ENCODE measurements around the gene TTC28.

The TTC28 gene

GRCh38 chr22:28097627-28098026 is 582.0 kb downstream of the TTC28 start:
- TF ChIP-seq ZNF221 (tag by site-specific recombination; IDR thresholded peaks at IDR 0.05; ENCODE audit: borderline replicate concordance) (no peak), ZNF19 (tag by site-specific recombination; IDR thresholded peaks at IDR 0.05; ENCODE audit: low read depth) (no peak), ZNF169 (tag by site-specific recombination; IDR thresholded peaks at IDR 0.05) (no peak), ZNF157 (tag by site-specific recombination; IDR thresholded peaks at IDR 0.05) (no peak), ZNF76 (tag by site-specific recombination; IDR thresholded peaks at IDR 0.05; ENCODE audit: borderline replicate concordance, low read depth) (no peak), ZFP37 (tag by site-specific recombination; IDR thresholded peaks at IDR 0.05) (no peak), ZNF792 (tag by site-specific recombination; IDR thresholded peaks at IDR 0.05) (no peak), ZNF514 (tag by site-specific recombination; IDR thresholded peaks at IDR 0.05) (no peak), KLF1 (tag by site-specific recombination; IDR thresholded peaks at IDR 0.05) (no peak), ZNF341 (tag by site-specific recombination; IDR thresholded peaks at IDR 0.05; ENCODE audit: low read depth) (no peak), ZNF140 (tag by site-specific recombination; IDR thresholded peaks at IDR 0.05) (no peak), ZNF10 (tag by site-specific recombination; IDR thresholded peaks at IDR 0.05) (no peak), PBX3 (CRISPR knock-in tag; IDR thresholded peaks at IDR 0.05) (no peak), SCRT2 (tag by site-specific recombination; IDR thresholded peaks at IDR 0.05) (no peak), ZNF585B (tag by site-specific recombination; IDR thresholded peaks at IDR 0.05) (no peak), ZNF174 (tag by site-specific recombination; IDR thresholded peaks at IDR 0.05) (no peak), ZNF266 (tag by site-specific recombination; IDR thresholded peaks at IDR 0.05; ENCODE audit: low read depth) (no peak)
- POLR2A ChIA-PET = interaction anchor here (0.8 kb wide), 1 partner anchor 35 kb away, joined by 3 read pairs; no protein-coding TSS in a partner anchor
- CTCF ChIA-PET = interaction anchor here (0.6 kb wide), 1 partner anchor 16 kb away, joined by 3 read pairs; no protein-coding TSS in a partner anchor
- H3K36me3 ChIP-seq (ENCODE audit: control insufficient read depth in 2 of 2, insufficient read depth in 1 of 2, low read length in 2 of 2) = peaks cover 0 to 28% of the 10 kb centered on the region in 2 experiments; a peak in 1 of 3 replicates
- no peak overlapping the region for H3K4me3 ChIP-seq (ENCODE audit: low read depth, low read length)
- no peak overlapping the region for H3K27ac ChIP-seq (ENCODE audit: extremely low read depth, low read depth, low read length)
- H3K9me3 ChIP-seq (ENCODE audit: control insufficient read depth, insufficient read depth, low read depth, low read length) = no peaks in the 10 kb centered on the region
- H3K4me1 ChIP-seq (ENCODE audit: control insufficient read depth, insufficient read depth, low read length) = no peaks in the 10 kb centered on the region

GRCh38 chr22:28096161-28096560 is 583.5 kb downstream of the TTC28 start:
- ChIA-PET CTCF (no interaction called here), POLR2A (no interaction called here)
- TF ChIP-seq ZNF423 (tag by site-specific recombination; IDR thresholded peaks at IDR 0.05) = no peak
- TF ChIP-seq ZNF785 (tag by site-specific recombination; IDR thresholded peaks at IDR 0.05) = no peak
- TF ChIP-seq MZF1 (tag by site-specific recombination; IDR thresholded peaks at IDR 0.05; ENCODE audit: borderline replicate concordance) = no peak
- no peak for TF ChIP-seq ZNF658 (tag by site-specific recombination; IDR thresholded peaks at IDR 0.05)

GRCh38 chr22:28095316-28096095 is 584.1 kb downstream of the TTC28 start:
- no peak overlapping the region for H3K27ac ChIP-seq (ENCODE audit: extremely low read depth, low read depth, low read length)
- ChIA-PET POLR2A (no interaction called here), CTCF (interaction anchor here (0.6 to 1.7 kb wide), 3 partner anchors 29 to 348 kb away, joined by 3 to 8 read pairs (median 6); no protein-coding TSS in a partner anchor)
- H3K4me3 ChIP-seq (ENCODE audit: low read depth, low read length) = no peak overlapping the region
- H3K4me1 ChIP-seq (ENCODE audit: control insufficient read depth, insufficient read depth, low read length) = no peaks in the 10 kb centered on the region
- no peaks in the 10 kb centered on the region for H3K9me3 ChIP-seq (ENCODE audit: control insufficient read depth, insufficient read depth, low read depth, low read length)
- peaks cover 0 to 36% of the 10 kb centered on the region in 2 experiments; a peak in 1 of 3 replicates for H3K36me3 ChIP-seq (ENCODE audit: control insufficient read depth in 2 of 2, insufficient read depth in 1 of 2, low read length in 2 of 2)
- no peak for TF ChIP-seq CTCF (tag by site-specific recombination; IDR thresholded peaks at IDR 0.05)
- no peak for TF ChIP-seq ZNF518A (tag by site-specific recombination; conservative IDR thresholded peaks at IDR 0.05; ENCODE audit: low read depth)
- no peak for TF ChIP-seq ZBTB7A (tag by site-specific recombination; IDR thresholded peaks at IDR 0.05; ENCODE audit: low read depth)
- no peak for TF ChIP-seq ZNF184 (tag by site-specific recombination; IDR thresholded peaks at IDR 0.05)

More at GRCh38 chr22:28096161-28096560, 583.5 kb downstream of the TTC28 start:
- H3K4me3 ChIP-seq (ENCODE audit: low read depth, low read length) = no peak overlapping the region
- peaks cover 0 to 37% of the 10 kb centered on the region in 2 experiments; a peak in 1 of 3 replicates for H3K36me3 ChIP-seq (ENCODE audit: control insufficient read depth in 2 of 2, insufficient read depth in 1 of 2, low read length in 2 of 2)
- no peaks in the 10 kb centered on the region for H3K9me3 ChIP-seq (ENCODE audit: control insufficient read depth, insufficient read depth, low read depth, low read length)
- H3K4me1 ChIP-seq (ENCODE audit: control insufficient read depth, insufficient read depth, low read length) = no peaks in the 10 kb centered on the region
- no peak overlapping the region for H3K27ac ChIP-seq (ENCODE audit: extremely low read depth, low read depth, low read length)

Data from HEK293 (cell line).